PC-3 (cell line): ENCODE measurements around the gene ZNF574. TPM values are rescaled to one million over a fixed set of nuclear protein-coding genes. Genes with fewer than 3 reads are reported as not detected.
A peak's percentile ranks its signal among the peaks of the same experiment; 100 is the strongest.

Experiments
- ATAC-seq: fragments of 200-7000 bp; cut with Tn5 transposase; 2 replicates; pipeline ENCODE4 v1.9.1; 2020; ENCODE audit warnings: mild to moderate bottlenecking, moderate library complexity
- BruUV-seq: library from RNA; stranded (reverse); fragments of 400-500 nt; replicated peaks from 2 replicates; lab custom pipeline; 2021; lab: Mats Ljungman, UMichigan
- CTCF ChIA-PET: fragments of 300-600 bp; sonication (Branson Sonifier 250); formaldehyde crosslinking; loops from one replicate; lab custom pipeline; 2022; ENCODE audit warnings: antibody characterized with exemption; lab: Charles Lee
- POLR2A ChIA-PET: fragments of 300-600 bp; sonication (Branson Sonifier 250); formaldehyde crosslinking; loops from one replicate; lab custom pipeline; 2022; ENCODE audit warnings: antibody characterized with exemption; ENCODE audit not compliant: unreplicated experiment; lab: Charles Lee
- DNase-seq: peaks from one replicate; pipeline ENCODE4 v3.0.0-alpha.2; 2015
- H2AFZ ChIP-seq: fragments of 300-600 bp; sonication (generic); 2 replicates; pipeline ENCODE4 v1.6.0; 2016; ENCODE audit warnings: antibody characterized with exemption, low read length
- H3F3A ChIP-seq: fragments of 300-600 bp; sonication (generic); one replicate; pipeline ENCODE4 v1.6.0; 2017; ENCODE audit warnings: antibody characterized with exemption, low read length, control low read depth, mild to moderate bottlenecking; ENCODE audit not compliant: unreplicated experiment
- H3K27ac ChIP-seq: fragments of 300-600 bp; sonication (generic); 2 replicates; pipeline ENCODE4 v1.5.1; 2016; ENCODE audit warnings: mild to moderate bottlenecking, low read length
- H3K27me3 ChIP-seq: fragments of 300-600 bp; sonication (generic); 2 replicates; pipeline ENCODE4 v1.6.1; 2016; ENCODE audit warnings: low read length, mixed read lengths
- H3K36me3 ChIP-seq: fragments of 300-600 bp; sonication (generic); 2 replicates; pipeline ENCODE4 v1.6.1; 2016; ENCODE audit warnings: low read depth, mixed run types, low read length, mixed read lengths
- H3K4me1 ChIP-seq: fragments of 300-600 bp; sonication (generic); 2 replicates; pipeline ENCODE4 v1.5.1; 2016; ENCODE audit warnings: low read length; ENCODE audit not compliant: insufficient read depth
- H3K4me2 ChIP-seq: fragments of 300-600 bp; sonication (generic); 2 replicates; pipeline ENCODE4 v1.6.0; 2016; ENCODE audit warnings: low read length
- H3K4me3 ChIP-seq: fragments of 300-600 bp; sonication (generic); 2 replicates; pipeline ENCODE4 v1.5.1; 2016; ENCODE audit warnings: mild to moderate bottlenecking, low read length, mixed read lengths
- H3K79me2 ChIP-seq: fragments of 300-600 bp; sonication (generic); 2 replicates; pipeline ENCODE4 v1.6.1; 2017; ENCODE audit warnings: low read length, mixed read lengths
- H3K9ac ChIP-seq: fragments of 300-600 bp; sonication (generic); 2 replicates; pipeline ENCODE4 v1.6.0; 2016; ENCODE audit warnings: mild to moderate bottlenecking, low read length
- H3K9me2 ChIP-seq: fragments of 300-600 bp; sonication (generic); replicated peaks from 2 replicates; pipeline ENCODE4 v1.6.1; 2016; ENCODE audit warnings: mixed run types, low read length, mixed read lengths
- H3K9me3 ChIP-seq: fragments of 300-600 bp; sonication (generic); 2 replicates; pipeline ENCODE4 v1.6.1; 2016; ENCODE audit warnings: low read length, mixed read lengths
- H4K20me1 ChIP-seq: fragments of 300-600 bp; sonication (generic); 2 replicates; pipeline ENCODE4 v1.6.1; 2016; ENCODE audit warnings: low read length, mixed read lengths
- EZH2 ChIP-seq: fragments of 300-600 bp; sonication (generic); IDR thresholded peaks from one replicate; pipeline ENCODE4 v1.6.1; 2017; ENCODE audit warnings: antibody characterized with exemption, mild to moderate bottlenecking, low read length; ENCODE audit not compliant: unreplicated experiment
- EZH2phosphoT487 ChIP-seq: fragments of 300-600 bp; sonication (generic); IDR thresholded peaks from 2 replicates; pipeline ENCODE4 v1.6.1; 2018; ENCODE audit warnings: mild to moderate bottlenecking, antibody characterized with exemption, low read length, borderline replicate concordance
- intact Hi-C: fragments of 100-400 bp; cut with micrococcal nuclease; formaldehyde crosslinking; loops from 2 replicates; pipeline ENCODE4 v1.9.0; 2023
- total RNA-seq: library from RNA; depleted of rRNA; stranded (reverse); fragments of >200 nt; gene quantifications from 2 replicates; pipeline ENCODE4 v1.2.3, GENCODE V29; 2014
- TF ChIP-seq, protein P1 (sequence below): fragments of 300-600 bp; sonication (generic); conservative IDR thresholded peaks from 2 replicates; pipeline ENCODE4 v1.5.1; 2017; ENCODE audit warnings: antibody characterized with exemption, low read depth, mild to moderate bottlenecking, low read length

Gene ZNF574
- total RNA-seq, 1 experiment from 2014 or later: 14.4 TPM

DNA sequence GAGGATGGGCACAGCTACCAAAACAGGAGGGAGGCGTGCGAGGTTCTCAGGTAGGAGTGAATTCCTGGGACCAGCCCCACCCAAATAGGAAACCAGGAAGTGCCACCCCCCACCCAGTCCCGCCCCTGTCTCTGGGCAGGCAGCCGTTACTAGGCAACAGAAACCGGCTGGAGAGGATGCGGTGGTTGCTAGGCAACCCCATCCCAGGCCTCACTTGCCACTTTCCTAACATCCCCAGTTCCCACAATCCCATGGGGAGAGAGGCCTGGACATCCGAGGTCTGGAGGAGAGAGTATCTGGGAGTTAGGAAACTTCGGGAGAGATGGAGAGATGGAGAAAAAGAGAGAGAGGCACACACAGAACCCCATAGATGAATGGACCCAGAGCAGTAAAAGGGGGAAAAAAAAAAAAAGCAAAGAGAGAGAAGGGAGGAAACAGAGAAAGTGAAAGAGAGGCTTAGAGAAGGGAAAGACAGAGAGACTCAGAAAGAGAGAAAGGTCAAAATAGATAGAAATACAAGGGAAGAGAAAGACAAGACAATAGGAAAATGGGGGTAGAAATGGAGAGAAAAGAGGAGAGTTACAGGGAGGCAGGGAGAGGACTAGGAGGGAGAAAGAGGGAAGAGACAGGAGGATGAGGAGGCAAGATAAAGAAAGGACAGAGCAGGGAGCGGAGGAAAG lies 9.8 kb upstream of the ZNF574 start:
- H4K20me1 ChIP-seq: no peaks in the 10 kb centered on the region
- H3K27ac ChIP-seq: no peak overlapping the region
- no peak overlapping the region for H3K9ac ChIP-seq
- H3K4me3 ChIP-seq: no peak overlapping the region
- CTCF ChIA-PET: no interaction called here
- ATAC-seq: no peak
- no peaks in the 10 kb centered on the region for H3K4me1 ChIP-seq
- no peaks in the 10 kb centered on the region for H3K9me3 ChIP-seq
- BruUV-seq: no TSS peak
- H3K36me3 ChIP-seq: no peaks in the 10 kb centered on the region
- no peak overlapping the region for H2AFZ ChIP-seq
- H3K9me2 ChIP-seq: no peaks in the 10 kb centered on the region
- intact Hi-C loops: no loop called here
- H3K27me3 ChIP-seq: no peaks in the 10 kb centered on the region
- no peaks in the 10 kb centered on the region for H3F3A ChIP-seq
- DNase-seq: peak; percentile 40
- POLR2A ChIA-PET: interaction anchor here (0.6 kb wide), 1 partner anchor 330 kb away, joined by 3 read pairs; no protein-coding TSS in a partner anchor
- no peaks in the 10 kb centered on the region for H3K79me2 ChIP-seq
- TF ChIP-seq EZH2phosphoT487 (no peak), EZH2 (no peak)
- TF ChIP-seq, protein P1, sequence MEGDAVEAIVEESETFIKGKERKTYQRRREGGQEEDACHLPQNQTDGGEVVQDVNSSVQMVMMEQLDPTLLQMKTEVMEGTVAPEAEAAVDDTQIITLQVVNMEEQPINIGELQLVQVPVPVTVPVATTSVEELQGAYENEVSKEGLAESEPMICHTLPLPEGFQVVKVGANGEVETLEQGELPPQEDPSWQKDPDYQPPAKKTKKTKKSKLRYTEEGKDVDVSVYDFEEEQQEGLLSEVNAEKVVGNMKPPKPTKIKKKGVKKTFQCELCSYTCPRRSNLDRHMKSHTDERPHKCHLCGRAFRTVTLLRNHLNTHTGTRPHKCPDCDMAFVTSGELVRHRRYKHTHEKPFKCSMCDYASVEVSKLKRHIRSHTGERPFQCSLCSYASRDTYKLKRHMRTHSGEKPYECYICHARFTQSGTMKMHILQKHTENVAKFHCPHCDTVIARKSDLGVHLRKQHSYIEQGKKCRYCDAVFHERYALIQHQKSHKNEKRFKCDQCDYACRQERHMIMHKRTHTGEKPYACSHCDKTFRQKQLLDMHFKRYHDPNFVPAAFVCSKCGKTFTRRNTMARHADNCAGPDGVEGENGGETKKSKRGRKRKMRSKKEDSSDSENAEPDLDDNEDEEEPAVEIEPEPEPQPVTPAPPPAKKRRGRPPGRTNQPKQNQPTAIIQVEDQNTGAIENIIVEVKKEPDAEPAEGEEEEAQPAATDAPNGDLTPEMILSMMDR: no peak
- H3K4me2 ChIP-seq: no peak overlapping the region

DNA sequence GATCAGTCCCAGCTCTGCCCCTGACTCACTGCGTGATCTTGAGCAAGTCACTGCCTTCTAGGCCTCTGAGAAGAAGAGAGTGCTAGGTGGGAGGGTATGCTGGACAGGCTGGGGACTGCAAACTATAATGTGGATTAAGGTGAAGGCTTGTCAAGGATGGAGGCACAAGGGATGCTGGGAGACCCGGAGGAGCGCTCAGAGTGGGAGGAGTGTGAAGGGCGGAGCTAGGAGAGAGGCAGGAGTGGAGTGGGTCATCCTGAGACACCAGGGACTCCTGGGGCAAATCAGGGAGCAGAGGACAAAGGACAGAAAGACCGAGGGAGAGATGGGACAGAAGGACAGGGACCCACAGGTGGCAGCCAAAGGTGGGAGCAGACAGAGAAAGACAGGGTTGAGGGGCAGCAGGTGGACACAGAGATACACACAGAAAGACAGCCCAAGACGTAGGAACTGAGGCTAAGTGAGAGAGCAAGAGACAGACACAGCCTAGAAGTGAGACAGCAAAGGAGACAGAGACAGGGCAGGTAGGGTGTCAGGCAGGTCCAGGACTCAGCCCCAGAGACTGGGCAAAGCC lies 8.6 kb upstream of the ZNF574 start:
- H3K79me2 ChIP-seq: no peaks in the 10 kb centered on the region
- no peak overlapping the region for H3K4me2 ChIP-seq
- POLR2A ChIA-PET: no interaction called here
- H3K36me3 ChIP-seq: no peaks in the 10 kb centered on the region
- H4K20me1 ChIP-seq: no peaks in the 10 kb centered on the region
- TF ChIP-seq, protein P1: no peak
- TF ChIP-seq EZH2phosphoT487: no peak
- no peak for TF ChIP-seq EZH2
- BruUV-seq: no TSS peak
- no peaks in the 10 kb centered on the region for H3K4me1 ChIP-seq
- DNase-seq (no peak), ATAC-seq (no peak)
- CTCF ChIA-PET: no interaction called here
- no peak overlapping the region for H2AFZ ChIP-seq
- intact Hi-C loops: no loop called here
- H3K9ac ChIP-seq: no peak overlapping the region
- no peaks in the 10 kb centered on the region for H3K9me2 ChIP-seq
- no peaks in the 10 kb centered on the region for H3F3A ChIP-seq
- no peak overlapping the region for H3K4me3 ChIP-seq
- no peaks in the 10 kb centered on the region for H3K9me3 ChIP-seq
- H3K27me3 ChIP-seq: no peaks in the 10 kb centered on the region
- H3K27ac ChIP-seq: no peak overlapping the region

DNA sequence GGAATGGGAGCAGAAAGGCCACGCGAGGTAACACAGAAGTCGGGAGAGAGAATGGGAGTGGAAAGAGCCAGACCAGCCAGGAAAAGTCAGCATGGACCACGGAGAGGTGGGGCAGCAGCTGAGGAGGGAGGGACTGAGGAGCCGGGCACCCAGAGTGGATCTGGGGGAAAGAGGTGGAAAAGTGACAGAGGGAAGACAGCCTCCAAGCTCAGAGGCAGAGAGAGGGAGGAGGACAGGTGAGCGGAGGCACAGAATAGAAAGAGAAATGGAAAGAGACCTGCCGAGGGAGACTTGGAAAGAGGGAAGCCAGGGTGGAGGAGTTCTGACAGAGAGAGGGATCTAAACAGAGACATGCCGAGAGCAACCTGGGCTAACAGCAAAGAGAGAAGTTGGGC lies 7.6 kb upstream of the ZNF574 start:
- H3K4me2 ChIP-seq: no peak overlapping the region
- no peaks in the 10 kb centered on the region for H3F3A ChIP-seq
- H3K9me3 ChIP-seq: no peaks in the 10 kb centered on the region
- DNase-seq: no peak
- no peaks in the 10 kb centered on the region for H3K9me2 ChIP-seq
- intact Hi-C loops: no loop called here
- no peaks in the 10 kb centered on the region for H3K4me1 ChIP-seq
- TF ChIP-seq EZH2 (no peak), EZH2phosphoT487 (no peak)
- TF ChIP-seq, protein P1: no peak
- ChIA-PET CTCF (no interaction called here), POLR2A (interaction anchor here (0.6 kb wide), 1 partner anchor 261 kb away, joined by 4 read pairs; no protein-coding TSS in a partner anchor)
- no peak for ATAC-seq
- BruUV-seq: no TSS peak
- H3K36me3 ChIP-seq: no peaks in the 10 kb centered on the region
- H3K79me2 ChIP-seq: no peaks in the 10 kb centered on the region
- H3K4me3 ChIP-seq: no peak overlapping the region
- no peaks in the 10 kb centered on the region for H3K27me3 ChIP-seq
- H3K27ac ChIP-seq: no peak overlapping the region
- H3K9ac ChIP-seq: no peak overlapping the region
- H4K20me1 ChIP-seq: no peaks in the 10 kb centered on the region
- H2AFZ ChIP-seq: no peak overlapping the region
